Gastroesophageal sphincter (tissue), 4 donors: Measurements from ENCODE around the gene SH2D5. TPM values are rescaled to one million over a fixed set of nuclear protein-coding genes. Genes with fewer than 3 reads are reported as not detected.
A peak's percentile ranks its signal among the peaks of the same experiment; 100 is the strongest.

Experiments
- ATAC-seq: fragments of 150-250 bp; one replicate; pipeline ENCODE4 v1.9.1; 2016; ENCODE audit warnings: mild to moderate bottlenecking, moderate library complexity
- H3K27ac ChIP-seq, 4 donors: fragments of 200-600 bp; sonication (generic) in 3 of 4; 1 replicate in 3 of 4; 2 replicates in 1 of 4; pipeline ENCODE4 v1.5.1; 2016 to 2019
- H3K27me3 ChIP-seq: fragments of 200-600 bp; sonication (generic); one replicate; pipeline ENCODE4 v1.5.1; 2019
- H3K36me3 ChIP-seq, 2 donors: fragments of 200-600 bp; sonication (generic); one replicate each; pipeline ENCODE4 v1.5.1; 2019; ENCODE audit warnings: control low read depth in 1 of 2
- H3K4me1 ChIP-seq, 3 donors: fragments of 200-600 bp; sonication (generic); 1 replicate in 2 of 3; 2 replicates in 1 of 3; pipeline ENCODE4 v1.5.1; 2016 to 2019; ENCODE audit warnings: control low read depth in 2 of 3
- H3K4me3 ChIP-seq, 2 donors: fragments of 200-600 bp; sonication (generic); one replicate each; pipeline ENCODE4 v1.5.1; 2019; ENCODE audit warnings: mild to moderate bottlenecking in 1 of 2, moderate library complexity in 1 of 2
- H3K9me3 ChIP-seq, 3 donors: fragments of 200-600 bp; sonication (generic); one replicate each; pipeline ENCODE4 v1.5.1; 2017 to 2019; ENCODE audit warnings: control low read depth in 2 of 3
- EP300 ChIP-seq: sonication (generic); formaldehyde crosslinking; IDR thresholded peaks from one replicate; pipeline ENCODE4 v1.6.1; 2017; ENCODE audit warnings: antibody characterized with exemption, mild to moderate bottlenecking
- POLR2A ChIP-seq, 2 donors: fragments of 450-650 bp; IDR thresholded peaks; one replicate each; pipeline ENCODE4 v1.6.1; 2017; ENCODE audit warnings: antibody characterized with exemption in 2 of 2, mild to moderate bottlenecking in 2 of 2, moderate library complexity in 1 of 2
- POLR2AphosphoS5 ChIP-seq: sonication (generic); formaldehyde crosslinking; IDR thresholded peaks from one replicate; pipeline ENCODE4 v1.6.1; 2017; ENCODE audit warnings: antibody characterized with exemption
- WGBS, 2 donors: methylation state at CpG; one replicate each; pipeline ENCODE4 v1.1.5; 2018; ENCODE audit warnings: low coverage in 1 of 2; 5-methylcytosine and 5-hydroxymethylcytosine counted together
- total RNA-seq, 4 donors: library from RNA; depleted of rRNA; stranded (reverse); fragments of >200 nt; gene quantifications; one replicate each; pipeline ENCODE4 v1.1.0, GENCODE V29; 2016
- TF ChIP-seq, protein P1 (sequence below), 4 experiments: fragments of 200-600 bp in 2 of 4; fragments of 450-650 bp in 2 of 4; sonication (generic) in 1 of 4; IDR thresholded peaks; one replicate each; pipeline ENCODE4 v1.5.1; 2017 to 2019; ENCODE audit warnings: antibody characterized with exemption in 4 of 4, mild to moderate bottlenecking in 2 of 4, moderate library complexity in 2 of 4

SH2D5 gene
- total RNA-seq, 4 donors from 2014 or later, result 0.47 to 6.9 (median 1.1) TPM

DNA sequence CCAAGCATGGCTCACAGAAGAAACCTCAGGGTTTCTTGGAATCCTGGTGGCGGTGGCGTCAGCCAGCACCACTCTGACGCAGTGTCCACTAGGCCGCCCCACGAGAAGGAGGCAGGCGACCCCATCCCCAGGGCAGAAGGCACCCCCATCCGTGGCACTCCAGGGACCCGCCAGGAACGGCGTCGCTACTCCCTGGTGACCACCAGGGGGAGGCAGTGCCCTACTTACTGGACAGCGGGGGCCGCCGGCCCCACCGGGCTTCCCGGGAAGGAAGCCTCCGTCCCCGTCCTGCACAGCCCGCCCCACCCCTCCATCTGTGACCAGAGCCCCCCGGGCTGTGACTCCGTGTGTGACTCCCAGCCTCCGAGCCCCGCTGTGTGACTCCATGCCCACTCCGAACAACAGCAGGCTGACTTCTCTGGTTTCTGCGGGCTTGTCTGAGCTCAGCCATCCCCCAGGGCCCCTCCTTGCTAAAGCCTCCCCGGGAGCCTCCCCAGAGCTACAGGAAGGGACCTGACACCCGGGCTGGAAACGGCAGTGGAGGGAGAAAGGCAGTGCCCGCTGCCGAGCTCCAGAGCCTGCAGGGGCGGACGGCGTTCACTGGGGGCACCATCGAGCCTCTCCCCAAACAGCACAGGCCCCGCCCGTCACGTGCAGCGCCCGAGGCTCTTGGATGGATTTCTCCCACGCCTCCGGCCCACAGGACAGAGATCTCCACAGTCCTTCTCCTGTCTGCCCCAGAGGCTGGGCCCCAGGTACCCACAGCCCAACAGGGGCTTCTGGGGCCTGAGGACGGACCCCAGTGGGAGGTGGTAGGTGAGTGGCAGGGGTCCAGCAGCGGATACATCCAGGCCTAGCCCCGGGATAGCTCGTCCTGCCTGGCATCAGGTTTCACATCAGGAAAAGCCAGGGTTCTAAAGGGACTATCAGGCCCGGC is 35.8 kb downstream of the SH2D5 start:
- 0 to 4% methylated on average over 5 to 10 of the region's 46 CpGs for WGBS, 2 donors
- no peaks in the 10 kb centered on the region for H3K27me3 ChIP-seq
- peaks cover 0 to 28% (median 0%) of the 10 kb centered on the region in 3 donors for H3K4me1 ChIP-seq
- peak; percentile 94 for ATAC-seq
- no peaks in the 10 kb centered on the region for H3K36me3 ChIP-seq
- TF ChIP-seq POLR2AphosphoS5 (peak; percentile 21), POLR2A (IDR thresholded peaks at IDR 0.05) (no peak), EP300 (no peak)
- TF ChIP-seq, protein P1, sequence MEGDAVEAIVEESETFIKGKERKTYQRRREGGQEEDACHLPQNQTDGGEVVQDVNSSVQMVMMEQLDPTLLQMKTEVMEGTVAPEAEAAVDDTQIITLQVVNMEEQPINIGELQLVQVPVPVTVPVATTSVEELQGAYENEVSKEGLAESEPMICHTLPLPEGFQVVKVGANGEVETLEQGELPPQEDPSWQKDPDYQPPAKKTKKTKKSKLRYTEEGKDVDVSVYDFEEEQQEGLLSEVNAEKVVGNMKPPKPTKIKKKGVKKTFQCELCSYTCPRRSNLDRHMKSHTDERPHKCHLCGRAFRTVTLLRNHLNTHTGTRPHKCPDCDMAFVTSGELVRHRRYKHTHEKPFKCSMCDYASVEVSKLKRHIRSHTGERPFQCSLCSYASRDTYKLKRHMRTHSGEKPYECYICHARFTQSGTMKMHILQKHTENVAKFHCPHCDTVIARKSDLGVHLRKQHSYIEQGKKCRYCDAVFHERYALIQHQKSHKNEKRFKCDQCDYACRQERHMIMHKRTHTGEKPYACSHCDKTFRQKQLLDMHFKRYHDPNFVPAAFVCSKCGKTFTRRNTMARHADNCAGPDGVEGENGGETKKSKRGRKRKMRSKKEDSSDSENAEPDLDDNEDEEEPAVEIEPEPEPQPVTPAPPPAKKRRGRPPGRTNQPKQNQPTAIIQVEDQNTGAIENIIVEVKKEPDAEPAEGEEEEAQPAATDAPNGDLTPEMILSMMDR (IDR thresholded peaks at IDR 0.05), result peak in 3 of 4 experiments; percentile 87 to 89 (median 89)
- H3K4me3 ChIP-seq, result peak overlapping the region; percentile 62 to 69
- H3K27ac ChIP-seq, result peak overlapping the region; percentile 50 to 94 (median 90)
- peaks cover 0 to 7% (median 0%) of the 10 kb centered on the region in 3 donors for H3K9me3 ChIP-seq

- peaks cover 0 to 28% (median 0%) of the 10 kb centered on the region in 3 donors for H3K4me1 ChIP-seq
- H3K27me3 ChIP-seq, result no peaks in the 10 kb centered on the region
- H3K36me3 ChIP-seq, result no peaks in the 10 kb centered on the region
- WGBS, 2 donors, result 80 to 81% methylated on average over 9 to 10 of the region's 10 CpGs
- peaks cover 0 to 7% (median 0%) of the 10 kb centered on the region in 3 donors for H3K9me3 ChIP-seq
- TF ChIP-seq, protein P1 (IDR thresholded peaks at IDR 0.05), result no peak
- TF ChIP-seq POLR2A (IDR thresholded peaks at IDR 0.05) (no peak), POLR2AphosphoS5 (no peak), EP300 (no peak)
- no peak for ATAC-seq
- no peak overlapping the region for H3K4me3 ChIP-seq
- no peak overlapping the region for H3K27ac ChIP-seq
Observed at GRCh38 chr1:20695515-20695914, 37.0 kb downstream of the SH2D5 start.

DNA sequence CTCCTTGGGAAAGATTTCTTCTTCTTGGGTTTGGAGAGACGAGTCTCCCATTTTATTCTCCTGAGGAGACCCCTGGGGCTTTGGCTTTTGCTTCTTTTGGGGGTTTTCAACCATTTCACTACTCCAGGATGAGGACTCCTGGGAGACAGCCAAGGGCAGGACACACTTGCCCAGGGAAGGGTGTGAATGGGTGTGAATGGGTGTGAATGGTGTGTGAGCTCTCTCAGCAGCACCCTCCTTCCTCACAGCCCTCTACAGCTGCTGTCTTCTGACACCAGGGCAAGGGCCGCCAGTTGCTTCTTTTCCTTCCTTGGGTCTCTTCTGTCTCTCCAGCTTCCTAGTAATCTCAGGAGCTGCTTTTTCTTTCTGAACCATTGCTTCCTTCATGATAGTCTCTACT is 38.9 kb downstream of the SH2D5 start:
- TF ChIP-seq POLR2AphosphoS5 (no peak), EP300 (no peak), POLR2A (IDR thresholded peaks at IDR 0.05) (no peak)
- TF ChIP-seq, protein P1 (IDR thresholded peaks at IDR 0.05), result no peak
- Histone ChIP-seq H3K4me1 (peaks cover 0 to 28% (median 0%) of the 10 kb centered on the region in 3 donors), H3K27ac (no peak overlapping the region), H3K9me3 (peaks cover 0 to 7% (median 0%) of the 10 kb centered on the region in 3 donors), H3K4me3 (no peak overlapping the region), H3K36me3 (no peaks in the 10 kb centered on the region), H3K27me3 (no peaks in the 10 kb centered on the region)
- WGBS, 2 donors, result 56% methylated on average over 1 of the region's 2 CpGs; no CpG with 5 or more reads in 1 of the 2 donors
- no peak for ATAC-seq

DNA sequence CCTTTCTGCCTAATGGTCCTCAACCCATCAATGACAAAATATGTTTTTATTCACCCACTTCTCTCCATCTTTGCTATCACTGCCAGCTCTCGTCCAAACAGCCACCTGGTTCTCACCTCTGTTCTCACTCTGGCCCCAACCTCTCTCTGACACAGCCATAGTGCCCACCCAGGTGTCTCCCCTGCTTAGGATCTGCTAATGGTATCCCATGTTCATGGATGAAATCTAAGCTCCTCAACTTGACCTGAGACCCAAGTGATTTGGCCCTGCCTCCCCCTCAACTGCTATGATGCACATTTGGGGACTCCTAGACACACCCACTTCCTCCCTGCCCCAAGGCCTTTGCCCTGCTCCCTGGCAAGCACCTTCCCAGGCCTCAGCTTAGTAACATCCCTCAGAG is 40.6 kb downstream of the SH2D5 start:
- TF ChIP-seq EP300 (no peak), POLR2A (IDR thresholded peaks at IDR 0.05) (no peak), POLR2AphosphoS5 (no peak)
- TF ChIP-seq, protein P1 (IDR thresholded peaks at IDR 0.05), result no peak
- ATAC-seq, result no peak
- Histone ChIP-seq H3K4me1 (peaks cover 0 to 11% (median 0%) of the 10 kb centered on the region in 3 donors), H3K27me3 (no peaks in the 10 kb centered on the region), H3K9me3 (peaks cover 0 to 7% (median 0%) of the 10 kb centered on the region in 3 donors), H3K4me3 (no peak overlapping the region), H3K36me3 (no peaks in the 10 kb centered on the region), H3K27ac (no peak overlapping the region)
- 73% methylated on average over 1 of the region's 1 CpG; no CpG with 5 or more reads in 1 of the 2 donors for WGBS, 2 donors
